Endothelial cell (in vitro differentiated cells): Measurements from ENCODE around the gene CTSC. TPM values are rescaled to one million over a fixed set of nuclear protein-coding genes. Genes with fewer than 3 reads are reported as not detected.
A peak's percentile ranks its signal among the peaks of the same experiment; 100 is the strongest.

ENCODE experiments used
- DNase-seq: peaks from one replicate; pipeline ENCODE4 v3.0.0; 2021; ENCODE audit warnings: low spot score
- H3K27ac Mint-ChIP-seq: one replicate; pipeline ENCODE4 v1.8.0; 2021; ENCODE audit warnings: mixed read lengths, inconsistent platforms; ENCODE audit not compliant: unreplicated experiment
- H3K27me3 Mint-ChIP-seq: one replicate; pipeline ENCODE4 v1.8.0; 2021; ENCODE audit warnings: mild to moderate bottlenecking, moderate library complexity, mixed read lengths, inconsistent platforms; ENCODE audit not compliant: unreplicated experiment
- H3K36me3 Mint-ChIP-seq: one replicate; pipeline ENCODE4 v1.8.0; 2021; ENCODE audit warnings: mild to moderate bottlenecking, low read depth, mixed read lengths, inconsistent platforms; ENCODE audit not compliant: unreplicated experiment
- H3K4me1 Mint-ChIP-seq: one replicate; pipeline ENCODE4 v1.8.0; 2021; ENCODE audit warnings: mild to moderate bottlenecking, mixed read lengths, inconsistent platforms; ENCODE audit not compliant: unreplicated experiment
- H3K4me3 Mint-ChIP-seq: one replicate; pipeline ENCODE4 v1.8.0; 2021; ENCODE audit warnings: mild to moderate bottlenecking, mixed read lengths, inconsistent platforms; ENCODE audit not compliant: unreplicated experiment
- H3K9me3 Mint-ChIP-seq: one replicate; pipeline ENCODE4 v1.8.0; 2021; ENCODE audit warnings: mixed read lengths, inconsistent platforms; ENCODE audit not compliant: unreplicated experiment
- CTCF ChIP-seq: fragments of 200-600 bp; sonication (generic); IDR thresholded peaks from one replicate; pipeline ENCODE4 v1.5.0; 2021; ENCODE audit warnings: antibody characterized with exemption; ENCODE audit not compliant: unreplicated experiment
- total RNA-seq: library from RNA; stranded (reverse); fragmentation: NEBNext Ultra II Directional; extraction: Animal tissue kit (Norgen Biotek cat#: 25700); gene quantifications from one replicate; pipeline ENCODE4 v1.2.1, GENCODE V29; 2021; ENCODE audit not compliant: unreplicated experiment

Gene CTSC
- total RNA-seq, 1 donor from 2014 or later: 162 TPM

GRCh38 chr11:88281317-88281712 lies 56.2 kb downstream of the CTSC start:
- DNase-seq: peak; percentile 5
- no peak for TF ChIP-seq CTCF
- H3K9me3 Mint-ChIP-seq: no peaks in the 10 kb centered on the region

GRCh38 chr11:88280673-88281316 lies 56.7 kb downstream of the CTSC start:
- H3K4me3 Mint-ChIP-seq: no peak overlapping the region
- H3K36me3 Mint-ChIP-seq: no peaks in the 10 kb centered on the region
- TF ChIP-seq CTCF: no peak
- DNase-seq: no peak
- no peaks in the 10 kb centered on the region for H3K27me3 Mint-ChIP-seq
- no peaks in the 10 kb centered on the region for H3K9me3 Mint-ChIP-seq
- no peak overlapping the region for H3K27ac Mint-ChIP-seq
- no peaks in the 10 kb centered on the region for H3K4me1 Mint-ChIP-seq

More at GRCh38 chr11:88281317-88281712, 56.2 kb downstream of the CTSC start:
- Mint-ChIP-seq H3K36me3 (no peaks in the 10 kb centered on the region), H3K27ac (no peak overlapping the region), H3K4me1 (no peaks in the 10 kb centered on the region), H3K4me3 (no peak overlapping the region), H3K27me3 (no peaks in the 10 kb centered on the region)

GRCh38 chr11:88277349-88277915 lies 60.1 kb downstream of the CTSC start:
- no peak for DNase-seq
- Mint-ChIP-seq H3K36me3 (no peaks in the 10 kb centered on the region), H3K9me3 (no peaks in the 10 kb centered on the region), H3K27me3 (no peaks in the 10 kb centered on the region), H3K27ac (no peak overlapping the region), H3K4me3 (no peak overlapping the region), H3K4me1 (no peaks in the 10 kb centered on the region)
- TF ChIP-seq CTCF: no peak

GRCh38 chr11:88275636-88276035 lies 61.9 kb downstream of the CTSC start:
- H3K36me3 Mint-ChIP-seq: no peaks in the 10 kb centered on the region
- no peak overlapping the region for H3K27ac Mint-ChIP-seq
- no peaks in the 10 kb centered on the region for H3K9me3 Mint-ChIP-seq
- no peaks in the 10 kb centered on the region for H3K27me3 Mint-ChIP-seq
- no peak for DNase-seq
- no peaks in the 10 kb centered on the region for H3K4me1 Mint-ChIP-seq
- no peak overlapping the region for H3K4me3 Mint-ChIP-seq
- TF ChIP-seq CTCF: no peak

- Mint-ChIP-seq H3K36me3 (peaks cover 28% of the 10 kb centered on the region), H3K4me1 (no peaks in the 10 kb centered on the region), H3K9me3 (peaks cover 2% of the 10 kb centered on the region), H3K27me3 (peaks cover 3% of the 10 kb centered on the region), H3K4me3 (no peak overlapping the region), H3K27ac (no peak overlapping the region)
- TF ChIP-seq CTCF: no peak
- no peak for DNase-seq
Observed at GRCh38 chr11:88266919-88267318, 70.6 kb downstream of the CTSC start.
